HG03097 (cell line): ENCODE data around the gene RAB31.
"Not testable (repeated sequence)": the region's sequence is repeated elsewhere in the genome, so short reads cannot be mapped to it uniquely, and the experiment has no call there.

Experiments
- ATAC-seq: cut with Tn5 transposase; IDR thresholded peaks from one replicate; pipeline ENCODE4 v1.9.1; 2021; ENCODE audit not compliant: unreplicated experiment, low FRiP score

RAB31 gene

GRCh38 chr18:9854801-9855676 lies 146.9 kb downstream of the RAB31 start:
- ATAC-seq, result no peak

GRCh38 chr18:9855681-9856080 lies 147.6 kb downstream of the RAB31 start:
- no peak for ATAC-seq

- no peak for ATAC-seq
Observed at GRCh38 chr18:9856092-9856491, 148.0 kb downstream of the RAB31 start.

GRCh38 chr18:9857479-9857998 lies 149.4 kb downstream of the RAB31 start:
- ATAC-seq, result not testable (repeated sequence)

GRCh38 chr18:9858642-9859041 lies 150.5 kb downstream of the RAB31 start:
- no peak for ATAC-seq

GRCh38 chr18:9859232-9859631 lies 151.1 kb downstream of the RAB31 start:
- ATAC-seq, result no peak

- ATAC-seq, result no peak
Observed at GRCh38 chr18:9860682-9861081, 152.6 kb downstream of the RAB31 start.

- peak; percentile 79 for ATAC-seq
Observed at GRCh38 chr18:9861157-9861556, 153.1 kb downstream of the RAB31 start.

GRCh38 chr18:9861933-9862332 lies 153.8 kb downstream of the RAB31 start:
- ATAC-seq, result no peak

GRCh38 chr18:9862686-9863085 lies 154.6 kb downstream of the RAB31 start:
- ATAC-seq, result no peak

GRCh38 chr18:9863282-9863681 lies 155.2 kb downstream of the RAB31 start:
- ATAC-seq, result no peak

GRCh38 chr18:9865764-9866490 lies 157.8 kb downstream of the RAB31 start:
- ATAC-seq, result no peak

GRCh38 chr18:9866627-9867026 lies 158.5 kb downstream of the RAB31 start:
- ATAC-seq, result no peak

- no peak for ATAC-seq
Observed at GRCh38 chr18:9867071-9867594, 159.0 kb downstream of the RAB31 start.

GRCh38 chr18:9868857-9869714 lies 161.0 kb downstream of the RAB31 start:
- no peak for ATAC-seq

- no peak for ATAC-seq
Observed at GRCh38 chr18:9869715-9870430, 161.8 kb downstream of the RAB31 start.

- ATAC-seq, result no peak
Observed at GRCh38 chr18:9870431-9871008, 162.4 kb downstream of the RAB31 start.

GRCh38 chr18:9871244-9871746 lies 163.2 kb downstream of the RAB31 start:
- no peak for ATAC-seq

- no peak for ATAC-seq
Observed at GRCh38 chr18:9872823-9873222, 164.7 kb downstream of the RAB31 start.
